ENCODE data around the gene USP21. TPM values are rescaled to one million over a fixed set of nuclear protein-coding genes. Genes with fewer than 3 reads are reported as not detected.

The USP21 gene
- total RNA-seq, 3 donors from 2014 or later (not counting 1 experiment from before 2014, with no cell fraction given): 31.6 to 40.3 (median 35.3) TPM

GRCh38 chr1:161168906-161169305 lies 9.6 kb downstream of the USP21 start:
- H3K27me3 ChIP-seq (ENCODE audit: control insufficient read depth, insufficient read depth, low read length): no peaks in the 10 kb centered on the region
- peaks cover 26% of the 10 kb centered on the region for H3K4me1 ChIP-seq (ENCODE audit: control insufficient read depth, insufficient read depth, low read length)
- Mint-ChIP-seq H3K9me3 (no peaks in the 10 kb centered on the region), H3K27me3 (ENCODE audit: low read depth in 2 of 2) (no peaks in the 10 kb centered on the region), H3K27ac (no peak overlapping the region), H3K4me3 (no peak overlapping the region), H3K4me1 (peaks cover 34 to 54% of the 10 kb centered on the region in 2 donors), H3K36me3 (peaks cover 21% of the 10 kb centered on the region)
- TF ChIP-seq CTCF (IDR thresholded peaks at IDR 0.05): no peak
- intact Hi-C loops (cut with micrococcal nuclease): loop anchor here (5.0 kb wide), 1 partner anchor 33 kb away; the partner anchor contains the start of gene NDUFS2
- H3K9me3 ChIP-seq (ENCODE audit: control insufficient read depth, insufficient read depth, low read length): no peaks in the 10 kb centered on the region
- 98% methylated on average over 9 of the region's 9 CpGs for WGBS (ENCODE audit: insufficient coverage)
- H3K36me3 ChIP-seq (ENCODE audit: control insufficient read depth, insufficient read depth, low read length): peaks cover 48% of the 10 kb centered on the region
- H3K4me3 ChIP-seq (ENCODE audit: low read length): no peak overlapping the region
- DNase-seq (no peak), ATAC-seq (no peak)
- H3K27ac ChIP-seq (ENCODE audit: low read length): no peak overlapping the region

GRCh38 chr1:161171191-161171590 lies 11.9 kb downstream of the USP21 start:
- no peaks in the 10 kb centered on the region for H3K9me3 Mint-ChIP-seq
- H3K4me1 Mint-ChIP-seq: peaks cover 39 to 59% of the 10 kb centered on the region in 2 donors
- Histone ChIP-seq H3K27ac (ENCODE audit: low read length) (no peak overlapping the region), H3K27me3 (ENCODE audit: control insufficient read depth, insufficient read depth, low read length) (no peaks in the 10 kb centered on the region), H3K4me3 (ENCODE audit: low read length) (no peak overlapping the region), H3K4me1 (ENCODE audit: control insufficient read depth, insufficient read depth, low read length) (peaks cover 24% of the 10 kb centered on the region), H3K36me3 (ENCODE audit: control insufficient read depth, insufficient read depth, low read length) (peaks cover 61% of the 10 kb centered on the region), H3K9me3 (ENCODE audit: control insufficient read depth, insufficient read depth, low read length) (no peaks in the 10 kb centered on the region)
- DNase-seq (no peak), ATAC-seq (no peak)
- no peaks in the 10 kb centered on the region for H3K27me3 Mint-ChIP-seq (ENCODE audit: low read depth in 2 of 2)
- no peak for TF ChIP-seq CTCF (IDR thresholded peaks at IDR 0.05)
- H3K36me3 Mint-ChIP-seq: peaks cover 29% of the 10 kb centered on the region
- 100% methylated on average over 3 of the region's 5 CpGs for WGBS (ENCODE audit: insufficient coverage)
- H3K27ac Mint-ChIP-seq: peak overlapping the region; percentile 48 to 73
- no peak overlapping the region for H3K4me3 Mint-ChIP-seq
- intact Hi-C loops (cut with micrococcal nuclease): no loop called here

- Mint-ChIP-seq H3K4me3 (no peak overlapping the region), H3K27me3 (ENCODE audit: low read depth in 2 of 2) (no peaks in the 10 kb centered on the region), H3K27ac (peak overlapping the region; percentile 48 to 73), H3K9me3 (no peaks in the 10 kb centered on the region), H3K4me1 (peaks cover 39 to 60% of the 10 kb centered on the region in 2 donors), H3K36me3 (peaks cover 29% of the 10 kb centered on the region)
- ATAC-seq: no peak
- no peak for DNase-seq
- H3K9me3 ChIP-seq (ENCODE audit: control insufficient read depth, insufficient read depth, low read length): no peaks in the 10 kb centered on the region
- no peaks in the 10 kb centered on the region for H3K27me3 ChIP-seq (ENCODE audit: control insufficient read depth, insufficient read depth, low read length)
- TF ChIP-seq CTCF (IDR thresholded peaks at IDR 0.05): no peak
- H3K36me3 ChIP-seq (ENCODE audit: control insufficient read depth, insufficient read depth, low read length): peaks cover 61% of the 10 kb centered on the region
- H3K4me1 ChIP-seq (ENCODE audit: control insufficient read depth, insufficient read depth, low read length): peaks cover 25% of the 10 kb centered on the region
- H3K27ac ChIP-seq (ENCODE audit: low read length): no peak overlapping the region
- H3K4me3 ChIP-seq (ENCODE audit: low read length): no peak overlapping the region
- intact Hi-C loops (cut with micrococcal nuclease): no loop called here
- WGBS (ENCODE audit: insufficient coverage): 86% methylated on average over 12 of the region's 12 CpGs
These were observed 12.4 kb downstream of the USP21 start for GRCh38 chr1:161171696-161172095.

- Histone ChIP-seq H3K27me3 (ENCODE audit: control insufficient read depth, insufficient read depth, low read length) (no peaks in the 10 kb centered on the region), H3K9me3 (ENCODE audit: control insufficient read depth, insufficient read depth, low read length) (no peaks in the 10 kb centered on the region), H3K4me3 (ENCODE audit: low read length) (no peak overlapping the region), H3K27ac (ENCODE audit: low read length) (no peak overlapping the region), H3K4me1 (ENCODE audit: control insufficient read depth, insufficient read depth, low read length) (peaks cover 21% of the 10 kb centered on the region), H3K36me3 (ENCODE audit: control insufficient read depth, insufficient read depth, low read length) (peaks cover 61% of the 10 kb centered on the region)
- Mint-ChIP-seq H3K27me3 (ENCODE audit: low read depth in 2 of 2) (no peaks in the 10 kb centered on the region), H3K4me3 (no peak overlapping the region), H3K4me1 (peaks cover 40 to 60% of the 10 kb centered on the region in 2 donors), H3K36me3 (peaks cover 29% of the 10 kb centered on the region), H3K9me3 (no peaks in the 10 kb centered on the region), H3K27ac (peak overlapping the region; percentile 63 to 73)
- intact Hi-C loops (cut with micrococcal nuclease): no loop called here
- DNase-seq (no peak), ATAC-seq (no peak)
- WGBS (ENCODE audit: insufficient coverage): 78% methylated on average over 1 of the region's 1 CpG
- no peak for TF ChIP-seq CTCF (IDR thresholded peaks at IDR 0.05)
These were observed 13.0 kb downstream of the USP21 start for GRCh38 chr1:161172349-161172748.
